Peyer's patch (tissue), 4 donors: ENCODE results near the gene FAM120A.

Source experiments
- POLR2A ChIP-seq, 2 donors: fragments of 450-650 bp; IDR thresholded peaks; one replicate each; pipeline ENCODE4 v1.5.1; 2017; ENCODE audit warnings: antibody characterized with exemption in 2 of 2, mild to moderate bottlenecking in 2 of 2, moderate library complexity in 2 of 2
- TF ChIP-seq, protein P1 (sequence below), 6 experiments: fragments of 450-650 bp in 4 of 6; fragments of 200-600 bp in 2 of 6; sonication (generic) in 1 of 6; IDR thresholded peaks; one replicate each; pipeline ENCODE4 v1.5.1; 2017 to 2019; ENCODE audit warnings: antibody characterized with exemption in 6 of 6, mild to moderate bottlenecking in 3 of 6, moderate library complexity in 1 of 6

- no peak for TF ChIP-seq POLR2A (IDR thresholded peaks at IDR 0.05)
- TF ChIP-seq, protein P1, sequence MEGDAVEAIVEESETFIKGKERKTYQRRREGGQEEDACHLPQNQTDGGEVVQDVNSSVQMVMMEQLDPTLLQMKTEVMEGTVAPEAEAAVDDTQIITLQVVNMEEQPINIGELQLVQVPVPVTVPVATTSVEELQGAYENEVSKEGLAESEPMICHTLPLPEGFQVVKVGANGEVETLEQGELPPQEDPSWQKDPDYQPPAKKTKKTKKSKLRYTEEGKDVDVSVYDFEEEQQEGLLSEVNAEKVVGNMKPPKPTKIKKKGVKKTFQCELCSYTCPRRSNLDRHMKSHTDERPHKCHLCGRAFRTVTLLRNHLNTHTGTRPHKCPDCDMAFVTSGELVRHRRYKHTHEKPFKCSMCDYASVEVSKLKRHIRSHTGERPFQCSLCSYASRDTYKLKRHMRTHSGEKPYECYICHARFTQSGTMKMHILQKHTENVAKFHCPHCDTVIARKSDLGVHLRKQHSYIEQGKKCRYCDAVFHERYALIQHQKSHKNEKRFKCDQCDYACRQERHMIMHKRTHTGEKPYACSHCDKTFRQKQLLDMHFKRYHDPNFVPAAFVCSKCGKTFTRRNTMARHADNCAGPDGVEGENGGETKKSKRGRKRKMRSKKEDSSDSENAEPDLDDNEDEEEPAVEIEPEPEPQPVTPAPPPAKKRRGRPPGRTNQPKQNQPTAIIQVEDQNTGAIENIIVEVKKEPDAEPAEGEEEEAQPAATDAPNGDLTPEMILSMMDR (IDR thresholded peaks at IDR 0.05), result no peak
These were observed 161.3 kb downstream of the FAM120A start for GRCh38 chr9:93612796-93613154.
